T-helper 1 cell (primary cell): Measurements from ENCODE around the gene SCYL1.

Experiments
- DNase-seq, 5 donors: peaks; one replicate each; pipeline ENCODE4 v3.0.0-alpha.2; 2012 to 2020

The SCYL1 gene

GRCh38 chr11:65554842-65555430, 30.1 kb downstream of the SCYL1 start:
- no peak for DNase-seq

DNA sequence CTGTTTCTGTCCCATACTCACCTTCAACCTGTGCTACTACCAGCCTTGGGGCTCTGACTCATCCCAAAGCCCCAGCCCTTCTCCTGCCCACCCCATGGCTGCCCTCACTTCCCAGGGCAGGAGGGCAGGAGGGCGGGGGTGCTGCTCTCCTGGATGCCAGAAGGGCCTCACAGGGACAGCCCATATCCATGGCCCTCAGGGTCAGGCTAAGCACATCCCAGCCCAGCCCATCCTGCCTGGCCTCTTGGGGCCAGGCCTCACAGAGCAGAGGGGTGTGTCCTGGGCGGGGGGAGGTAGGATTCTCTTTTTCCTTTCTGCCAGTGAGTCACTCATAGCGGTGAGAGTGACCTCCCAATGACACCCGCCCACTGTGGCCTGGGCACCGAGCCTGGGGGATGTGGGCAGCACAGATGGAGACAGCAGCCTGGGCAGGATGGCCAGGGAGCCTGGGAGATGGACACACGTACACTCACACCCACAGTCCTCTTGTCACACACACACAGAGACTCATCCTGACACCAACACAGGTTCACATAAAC, 30.9 kb downstream of the SCYL1 start:
- DNase-seq, result no peak

- DNase-seq, result no peak
These were observed 31.8 kb downstream of the SCYL1 start for GRCh38 chr11:65556470-65557279.

- peak in 1 of 5 donors; percentile 19 for DNase-seq
These were observed 32.6 kb downstream of the SCYL1 start for GRCh38 chr11:65557280-65558001.

- DNase-seq, result peak in 2 of 5 donors; percentile 23 to 43
These were observed 33.4 kb downstream of the SCYL1 start, which contains the start of gene LTBP3 for GRCh38 chr11:65558002-65558929. Gene LTBP3 (minus strand): TSS chr11:65558359. CDS start chr11:65557959, 400 bp downstream.

- peak in 1 of 5 donors; percentile 10 for DNase-seq
These were observed 34.1 kb downstream of the SCYL1 start for GRCh38 chr11:65558930-65559509.

- no peak for DNase-seq
These were observed 34.7 kb downstream of the SCYL1 start for GRCh38 chr11:65559535-65559934.

GRCh38 chr11:65559951-65560537, 35.2 kb downstream of the SCYL1 start:
- DNase-seq, result no peak

GRCh38 chr11:65560555-65561418, 35.9 kb downstream of the SCYL1 start:
- no peak for DNase-seq

- no peak for DNase-seq
These were observed 37.1 kb downstream of the SCYL1 start for GRCh38 chr11:65562020-65562419.

DNA sequence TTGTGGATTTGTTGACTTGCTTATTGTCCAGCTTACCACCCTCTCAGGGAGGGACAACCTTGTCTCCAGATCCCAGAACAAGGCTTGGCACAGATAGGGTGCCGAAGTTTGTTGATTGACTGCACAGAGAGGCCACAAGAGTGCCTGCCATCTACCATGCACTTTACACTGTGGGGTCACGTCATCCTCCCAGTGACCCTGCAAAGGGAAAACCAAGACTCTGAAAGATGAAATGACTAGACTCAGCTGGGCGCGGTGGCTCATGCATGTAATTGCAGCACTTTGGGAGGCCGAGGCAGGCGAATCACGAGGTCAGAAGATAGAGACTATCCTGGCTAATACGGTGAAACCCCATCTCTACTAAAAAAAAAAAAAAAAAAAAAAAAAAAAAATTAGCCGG, 37.9 kb downstream of the SCYL1 start:
- DNase-seq, result no peak

DNA sequence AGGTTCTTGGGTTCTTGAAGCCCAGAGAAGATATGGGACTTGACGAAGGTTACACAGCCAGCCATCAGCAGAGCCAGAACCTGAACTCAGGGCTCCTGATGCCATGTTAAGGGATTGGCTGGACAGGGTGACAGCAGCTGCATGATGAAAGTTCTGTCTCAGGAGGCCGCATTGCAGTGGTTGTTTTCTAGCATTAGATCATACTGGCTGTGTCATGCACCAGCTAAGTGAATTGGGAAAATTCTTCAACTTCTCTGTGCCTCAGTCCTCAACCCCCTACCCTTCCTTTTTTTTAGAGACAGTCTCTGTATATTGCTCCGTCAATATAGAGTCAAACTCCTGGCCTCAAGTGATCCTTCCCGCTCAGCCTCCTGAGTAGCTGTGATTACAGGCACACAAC, 38.7 kb downstream of the SCYL1 start:
- DNase-seq, result no peak

DNA sequence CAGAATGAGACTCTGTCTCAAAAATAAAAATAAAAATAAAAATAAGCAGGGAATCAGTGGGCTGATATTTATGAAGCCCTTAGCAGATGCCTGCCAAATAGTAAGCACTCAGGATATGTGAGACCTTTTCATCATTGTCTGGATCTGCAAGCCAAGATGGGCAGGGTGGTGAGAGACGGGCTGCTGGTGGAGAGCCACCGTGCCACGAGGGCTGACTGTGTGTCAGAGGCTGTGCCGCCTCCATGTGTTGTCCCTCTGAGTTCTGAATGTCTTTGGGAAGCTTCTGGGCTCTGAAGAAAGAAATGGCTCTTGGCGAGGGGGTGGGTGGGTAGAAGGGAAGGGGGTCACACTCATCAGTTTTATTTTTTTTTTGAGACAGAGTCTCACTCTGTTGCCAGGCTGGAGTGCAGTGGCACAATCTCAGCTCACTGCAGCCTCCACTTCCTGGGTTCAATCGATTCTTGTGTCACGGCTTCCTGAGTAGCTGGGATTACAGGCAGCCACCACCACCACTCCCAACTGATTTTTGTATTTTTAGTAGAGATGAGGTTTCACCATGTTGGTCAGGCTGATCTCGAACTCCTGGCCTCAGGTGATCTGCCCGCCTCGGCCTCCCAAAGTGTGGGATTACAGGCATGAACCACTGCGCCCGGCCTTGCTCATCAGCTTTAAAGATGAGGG, 40.1 kb downstream of the SCYL1 start:
- DNase-seq, result peak in 1 of 5 donors; percentile 57

DNA sequence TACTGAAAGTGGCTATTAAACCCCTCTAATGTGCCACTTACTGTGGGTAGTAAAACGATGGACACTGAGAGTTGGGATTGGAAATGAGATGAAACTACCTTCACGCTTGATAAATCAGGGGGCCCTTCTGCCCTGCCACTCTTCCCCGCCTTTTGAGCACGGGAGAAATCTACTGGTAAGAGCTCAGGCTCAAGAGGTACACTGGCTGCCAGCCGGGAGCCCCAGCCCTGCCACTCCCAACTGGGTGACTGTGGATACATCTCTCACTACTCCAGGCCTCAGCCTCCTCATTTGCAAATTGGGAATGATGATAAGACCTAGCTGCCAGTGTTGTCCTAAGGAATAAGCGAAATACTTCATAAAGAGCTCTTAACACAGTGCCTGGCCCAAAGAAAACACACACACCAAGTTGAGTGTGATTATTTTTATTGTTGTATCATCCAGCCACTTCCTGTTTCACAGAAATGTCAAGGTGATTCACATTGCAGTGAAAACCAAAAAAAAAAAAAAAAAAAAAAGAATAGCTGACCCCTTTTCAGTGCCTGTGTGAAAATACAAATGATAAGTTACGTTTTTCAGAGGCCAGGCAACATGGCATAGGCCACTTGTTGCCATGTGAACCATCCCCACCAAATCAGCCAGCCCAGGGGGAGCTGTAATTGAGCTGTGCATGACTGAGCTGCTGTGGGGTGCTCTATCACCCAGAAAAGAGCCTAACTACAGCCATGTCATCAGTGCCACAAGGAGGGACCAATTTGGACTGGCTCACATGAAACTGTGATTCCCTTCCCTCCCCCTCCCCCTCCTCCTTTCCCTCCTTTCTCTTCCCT, 41.0 kb downstream of the SCYL1 start:
- peak in 1 of 5 donors; percentile 62 for DNase-seq

- DNase-seq, result no peak
These were observed 44.5 kb downstream of the SCYL1 start for GRCh38 chr11:65569164-65569972.

GRCh38 chr11:65569973-65570918, 45.4 kb downstream of the SCYL1 start, which contains the start of gene ZNRD2:
Gene ZNRD2 (plus strand): TSS chr11:65570477. CDS start chr11:65570492, 15 bp downstream.
- DNase-seq, result peak; percentile 97 to 100 (median 98)
